ENCODE measurements around the gene MPDU1. TPM values are rescaled to one million over a fixed set of nuclear protein-coding genes. Genes with fewer than 3 reads are reported as not detected.

The MPDU1 gene
- total and polyA plus RNA-seq, 12 donors, result 65.9 to 267 (median 114) TPM

GRCh38 chr17:7538891-7539545 lies 44.6 kb upstream of the MPDU1 start:
- Histone ChIP-seq H3K4me1 (replicated peaks in 1 of 2) (peaks cover 0 to under 1% of the 10 kb centered on the region in 2 donors), H3K9me3 (replicated peaks in 1 of 3) (no peaks in the 10 kb centered on the region), H3K4me3 (no peak overlapping the region), H3K36me3 (replicated peaks in 1 of 2) (no peaks in the 10 kb centered on the region), H3K27me3 (no peaks in the 10 kb centered on the region), H3K27ac (no peak overlapping the region)
- no peak for DNase-seq
- TF ChIP-seq, protein P1, sequence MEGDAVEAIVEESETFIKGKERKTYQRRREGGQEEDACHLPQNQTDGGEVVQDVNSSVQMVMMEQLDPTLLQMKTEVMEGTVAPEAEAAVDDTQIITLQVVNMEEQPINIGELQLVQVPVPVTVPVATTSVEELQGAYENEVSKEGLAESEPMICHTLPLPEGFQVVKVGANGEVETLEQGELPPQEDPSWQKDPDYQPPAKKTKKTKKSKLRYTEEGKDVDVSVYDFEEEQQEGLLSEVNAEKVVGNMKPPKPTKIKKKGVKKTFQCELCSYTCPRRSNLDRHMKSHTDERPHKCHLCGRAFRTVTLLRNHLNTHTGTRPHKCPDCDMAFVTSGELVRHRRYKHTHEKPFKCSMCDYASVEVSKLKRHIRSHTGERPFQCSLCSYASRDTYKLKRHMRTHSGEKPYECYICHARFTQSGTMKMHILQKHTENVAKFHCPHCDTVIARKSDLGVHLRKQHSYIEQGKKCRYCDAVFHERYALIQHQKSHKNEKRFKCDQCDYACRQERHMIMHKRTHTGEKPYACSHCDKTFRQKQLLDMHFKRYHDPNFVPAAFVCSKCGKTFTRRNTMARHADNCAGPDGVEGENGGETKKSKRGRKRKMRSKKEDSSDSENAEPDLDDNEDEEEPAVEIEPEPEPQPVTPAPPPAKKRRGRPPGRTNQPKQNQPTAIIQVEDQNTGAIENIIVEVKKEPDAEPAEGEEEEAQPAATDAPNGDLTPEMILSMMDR (IDR thresholded peaks at IDR 0.05), result no peak
- TF ChIP-seq POLR2A (IDR thresholded peaks at IDR 0.05), result no peak
- intact Hi-C loops (cut with DNase I), result no loop called here
- WGBS, 4 donors, result 71 to 77% (median 75%) methylated on average over 4 to 11 of the region's 11 CpGs

DNA sequence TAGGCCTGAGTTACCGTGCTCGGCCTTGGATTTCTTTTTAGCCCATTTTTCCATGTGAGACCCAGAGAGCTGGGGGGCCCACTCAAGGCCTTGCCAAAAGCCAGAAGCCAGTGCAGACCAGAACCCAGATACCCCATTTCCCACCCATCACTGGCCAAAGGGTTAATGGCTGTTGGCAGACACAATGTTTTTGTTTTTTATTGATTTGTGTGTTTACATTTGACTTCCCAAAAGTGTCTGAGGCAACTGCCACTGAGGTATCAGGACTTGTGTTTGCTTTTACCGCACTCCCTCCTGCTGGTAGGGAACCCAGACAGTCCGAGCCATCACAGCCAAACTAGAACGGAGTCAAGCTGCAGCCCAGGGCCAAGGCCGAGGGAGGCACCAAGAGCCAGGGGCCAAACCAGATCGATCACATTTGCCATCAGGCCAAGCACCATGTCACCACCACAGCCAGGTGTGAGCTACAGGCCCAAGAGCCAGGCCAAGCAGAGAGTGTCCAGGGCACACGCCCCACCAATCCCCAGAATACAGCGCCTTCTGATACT lies 42.5 kb upstream of the MPDU1 start:
- H3K9me3 ChIP-seq (replicated peaks in 1 of 3), result no peaks in the 10 kb centered on the region
- WGBS, 4 donors, result 85 to 92% (median 89%) methylated on average over 8 to 9 of the region's 9 CpGs
- TF ChIP-seq POLR2A (IDR thresholded peaks at IDR 0.05), result no peak
- TF ChIP-seq, protein P1 (IDR thresholded peaks at IDR 0.05), result no peak
- no peak overlapping the region for H3K4me3 ChIP-seq
- no peak for DNase-seq
- peaks cover 4 to 10% of the 10 kb centered on the region in 2 donors for H3K4me1 ChIP-seq (replicated peaks in 1 of 2)
- H3K27ac ChIP-seq, result no peak overlapping the region
- H3K36me3 ChIP-seq (replicated peaks in 1 of 2), result no peaks in the 10 kb centered on the region
- intact Hi-C loops (cut with DNase I), result no loop called here
- no peaks in the 10 kb centered on the region for H3K27me3 ChIP-seq

DNA sequence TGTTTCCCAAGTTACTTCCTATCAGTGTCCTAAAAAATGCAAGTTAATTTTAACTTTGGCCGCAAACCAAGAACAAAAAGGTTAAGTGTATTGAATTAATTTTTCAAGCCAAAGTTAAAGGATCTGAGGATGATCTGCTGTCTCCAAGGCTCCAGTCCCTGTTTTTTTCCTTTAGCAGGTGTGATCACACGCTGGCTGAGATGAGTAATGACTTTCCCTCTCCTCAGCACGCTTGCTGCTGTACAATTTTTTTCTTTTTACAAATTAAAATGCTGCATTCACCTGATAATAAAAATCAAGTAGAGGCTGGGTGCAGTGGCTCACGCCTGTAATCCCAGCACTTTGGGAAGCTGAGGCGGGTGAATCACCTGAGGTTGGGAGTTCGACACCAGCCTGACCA lies 38.7 kb upstream of the MPDU1 start:
- no peaks in the 10 kb centered on the region for H3K27me3 ChIP-seq
- no peaks in the 10 kb centered on the region for H3K9me3 ChIP-seq (replicated peaks in 1 of 3)
- H3K27ac ChIP-seq, result peak overlapping the region in 3 of 5 donors; percentile 35 to 78 (median 44)
- H3K4me1 ChIP-seq (replicated peaks in 1 of 2), result peaks cover 16 to 19% of the 10 kb centered on the region in 2 donors
- no peak for DNase-seq
- no peaks in the 10 kb centered on the region for H3K36me3 ChIP-seq (replicated peaks in 1 of 2)
- WGBS, 4 donors, result 48 to 54% (median 52%) methylated on average over 6 of the region's 6 CpGs
- intact Hi-C loops (cut with DNase I), result no loop called here
- H3K4me3 ChIP-seq, result no peak overlapping the region
- no peak for TF ChIP-seq POLR2A (IDR thresholded peaks at IDR 0.05)
- TF ChIP-seq, protein P1 (IDR thresholded peaks at IDR 0.05), result no peak

- Histone ChIP-seq H3K36me3 (replicated peaks in 1 of 2) (no peaks in the 10 kb centered on the region), H3K9me3 (replicated peaks in 1 of 3) (no peaks in the 10 kb centered on the region), H3K27ac (peak within 1 kb of the TSS; percentile 17 to 90 (median 81)), H3K4me3 (peak within 1 kb of the TSS; percentile 65 to 83 (median 73)), H3K4me1 (replicated peaks in 1 of 2) (peaks cover 19 to 23% of the 10 kb centered on the region in 2 donors), H3K27me3 (no peaks in the 10 kb centered on the region)
- DNase-seq, result peak; percentile 52 to 75 (median 66)
- TF ChIP-seq, protein P1 (IDR thresholded peaks at IDR 0.05), result peak in 5 of 6 experiments; percentile 6 to 41 (median 32)
- peak; percentile 11 to 24 for TF ChIP-seq POLR2A (IDR thresholded peaks at IDR 0.05)
- 0 to 4% (median 1%) methylated on average over 5 to 64 of the region's 65 CpGs for WGBS, 4 donors
- intact Hi-C loops (cut with DNase I), result no loop called here
These were observed 34.9 kb upstream of the MPDU1 start, which contains the start of gene TNFSF12 for GRCh38 chr17:7548585-7549400. Gene TNFSF12 (plus strand): TSS chr17:7549058. CDS start chr17:7549154, 96 bp downstream.

All from adrenal gland (tissue), 12 donors.